Vagina (tissue), 2 donors: ENCODE measurements around the gene DRAXIN.

Experiments
- POLR2A ChIP-seq, 2 donors: fragments of 450-650 bp; IDR thresholded peaks; one replicate each; pipeline ENCODE4 v1.6.1; 2017; ENCODE audit warnings: antibody characterized with exemption in 2 of 2, mild to moderate bottlenecking in 2 of 2, moderate library complexity in 2 of 2
- POLR2AphosphoS5 ChIP-seq, 2 donors: sonication (generic); formaldehyde crosslinking; IDR thresholded peaks; one replicate each; pipeline ENCODE4 v1.9.0; 2017; ENCODE audit warnings: antibody characterized with exemption in 2 of 2, mild to moderate bottlenecking in 2 of 2, low read depth in 1 of 2; ENCODE audit not compliant: insufficient read depth in 1 of 2
- TF ChIP-seq, protein P1 (sequence below), 3 experiments: fragments of 450-650 bp in 2 of 3; fragments of 200-600 bp in 1 of 3; sonication (generic) in 1 of 3; IDR thresholded peaks; one replicate each; pipeline ENCODE4 v1.5.1; 2017 to 2019; ENCODE audit warnings: antibody characterized with exemption in 3 of 3, mild to moderate bottlenecking in 2 of 3, moderate library complexity in 2 of 3

GRCh38 chr1:11668516-11668915 lies 23.0 kb upstream of the DRAXIN start:
- TF ChIP-seq POLR2A (IDR thresholded peaks at IDR 0.05) (no peak), POLR2AphosphoS5 (IDR thresholded peaks at IDR 0.05; ENCODE audit: insufficient read depth in 1 of 2, low read depth in 1 of 2) (no peak)
- TF ChIP-seq, protein P1, sequence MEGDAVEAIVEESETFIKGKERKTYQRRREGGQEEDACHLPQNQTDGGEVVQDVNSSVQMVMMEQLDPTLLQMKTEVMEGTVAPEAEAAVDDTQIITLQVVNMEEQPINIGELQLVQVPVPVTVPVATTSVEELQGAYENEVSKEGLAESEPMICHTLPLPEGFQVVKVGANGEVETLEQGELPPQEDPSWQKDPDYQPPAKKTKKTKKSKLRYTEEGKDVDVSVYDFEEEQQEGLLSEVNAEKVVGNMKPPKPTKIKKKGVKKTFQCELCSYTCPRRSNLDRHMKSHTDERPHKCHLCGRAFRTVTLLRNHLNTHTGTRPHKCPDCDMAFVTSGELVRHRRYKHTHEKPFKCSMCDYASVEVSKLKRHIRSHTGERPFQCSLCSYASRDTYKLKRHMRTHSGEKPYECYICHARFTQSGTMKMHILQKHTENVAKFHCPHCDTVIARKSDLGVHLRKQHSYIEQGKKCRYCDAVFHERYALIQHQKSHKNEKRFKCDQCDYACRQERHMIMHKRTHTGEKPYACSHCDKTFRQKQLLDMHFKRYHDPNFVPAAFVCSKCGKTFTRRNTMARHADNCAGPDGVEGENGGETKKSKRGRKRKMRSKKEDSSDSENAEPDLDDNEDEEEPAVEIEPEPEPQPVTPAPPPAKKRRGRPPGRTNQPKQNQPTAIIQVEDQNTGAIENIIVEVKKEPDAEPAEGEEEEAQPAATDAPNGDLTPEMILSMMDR (IDR thresholded peaks at IDR 0.05), result no peak
